ENCODE measurements around the gene TMEM94.

DNA sequence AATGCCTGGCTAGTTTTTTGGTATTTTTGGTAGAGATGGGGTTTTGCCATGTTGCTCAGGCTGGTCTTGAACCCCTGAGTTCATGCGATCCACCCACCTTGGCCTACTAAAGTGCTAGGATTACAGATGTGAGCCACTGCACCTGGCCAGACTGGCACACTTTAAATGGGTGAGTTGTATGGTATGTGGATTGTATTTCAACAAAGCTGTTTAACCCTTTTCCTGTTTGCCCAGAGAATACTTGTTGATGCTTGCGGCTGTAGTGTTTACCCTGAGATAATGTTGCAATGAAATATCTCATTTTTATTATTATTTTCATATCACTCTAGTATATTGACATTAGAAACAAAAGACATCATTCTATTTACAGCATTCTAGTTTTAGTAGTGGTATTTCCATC lies 17.1 kb upstream of the TMEM94 start:
- TF ChIP-seq, protein P1, sequence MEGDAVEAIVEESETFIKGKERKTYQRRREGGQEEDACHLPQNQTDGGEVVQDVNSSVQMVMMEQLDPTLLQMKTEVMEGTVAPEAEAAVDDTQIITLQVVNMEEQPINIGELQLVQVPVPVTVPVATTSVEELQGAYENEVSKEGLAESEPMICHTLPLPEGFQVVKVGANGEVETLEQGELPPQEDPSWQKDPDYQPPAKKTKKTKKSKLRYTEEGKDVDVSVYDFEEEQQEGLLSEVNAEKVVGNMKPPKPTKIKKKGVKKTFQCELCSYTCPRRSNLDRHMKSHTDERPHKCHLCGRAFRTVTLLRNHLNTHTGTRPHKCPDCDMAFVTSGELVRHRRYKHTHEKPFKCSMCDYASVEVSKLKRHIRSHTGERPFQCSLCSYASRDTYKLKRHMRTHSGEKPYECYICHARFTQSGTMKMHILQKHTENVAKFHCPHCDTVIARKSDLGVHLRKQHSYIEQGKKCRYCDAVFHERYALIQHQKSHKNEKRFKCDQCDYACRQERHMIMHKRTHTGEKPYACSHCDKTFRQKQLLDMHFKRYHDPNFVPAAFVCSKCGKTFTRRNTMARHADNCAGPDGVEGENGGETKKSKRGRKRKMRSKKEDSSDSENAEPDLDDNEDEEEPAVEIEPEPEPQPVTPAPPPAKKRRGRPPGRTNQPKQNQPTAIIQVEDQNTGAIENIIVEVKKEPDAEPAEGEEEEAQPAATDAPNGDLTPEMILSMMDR (IDR thresholded peaks at IDR 0.05 in 4 of 5, conservative IDR thresholded peaks at IDR 0.05 in 1 of 5), result no peak
- no peak for TF ChIP-seq POLR2A (IDR thresholded peaks at IDR 0.05)
